Measurements from ENCODE around the gene P2RY2. TPM values are rescaled to one million over a fixed set of nuclear protein-coding genes. Genes with fewer than 3 reads are reported as not detected.

P2RY2 gene
- total RNA-seq, 1 experiment from 2014 or later, result 2.9 TPM

GRCh38 chr11:73283276-73284000 lies 65.4 kb downstream of the P2RY2 start:
- Histone ChIP-seq H4K20me1 (ENCODE audit: insufficient read depth) (no peaks in the 10 kb centered on the region), H3K9me2 (ENCODE audit: insufficient read depth) (no peaks in the 10 kb centered on the region), H3K27me3 (ENCODE audit: insufficient read depth, low read length) (0 out of 2 replicates have a peak, but pooled peaks cover 2% of the 10 kb centered on the region), H2AFZ (ENCODE audit: low read depth, low read length, poor library complexity, severe bottlenecking) (no peak overlapping the region), H3K4me1 (ENCODE audit: control insufficient read depth in 1 of 2, insufficient read depth in 2 of 2, low read length in 2 of 2) (no peaks in the 10 kb centered on the region; a peak in 1 of 4 replicates), H3K9me3 (ENCODE audit: control insufficient read depth in 1 of 2, insufficient read depth in 1 of 2, low read depth in 1 of 2, low read length in 2 of 2) (no peaks in the 10 kb centered on the region), H3K27ac (ENCODE audit: low read depth, low read length) (no peak overlapping the region), H3K79me2 (ENCODE audit: insufficient read depth, low read length) (no peaks in the 10 kb centered on the region), H3K9ac (ENCODE audit: low read length) (no peak overlapping the region), H3K4me3 (replicated peaks in 1 of 2; ENCODE audit: low read depth in 1 of 2, low read length in 2 of 2) (no peak overlapping the region), H3K4me2 (ENCODE audit: low read length) (no peak overlapping the region), H3K36me3 (ENCODE audit: control insufficient read depth in 1 of 2, insufficient read depth in 2 of 2, low read length in 2 of 2) (no peaks in the 10 kb centered on the region)
- DNase-seq (ENCODE audit: low read depth, low spot score), result no peak
- BruUV-seq (replicated peaks), result no TSS peak
- RAD21 ChIA-PET (ENCODE audit: low non-redundant PET in 1 of 2, low total read pairs in 2 of 2, uncharacterized antibody in 2 of 2, unreplicated experiment in 2 of 2), result no interaction called here
- CTCF ChIA-PET, result no interaction called here
- no peak for TF ChIP-seq SRF (IDR thresholded peaks at IDR 0.05; ENCODE audit: low read depth)
- no peak for TF ChIP-seq ATF3 (IDR thresholded peaks at IDR 0.05)
- TF ChIP-seq CEBPB (IDR thresholded peaks at IDR 0.05; ENCODE audit: low read depth), result no peak
- TF ChIP-seq EZH2 (IDR thresholded peaks at IDR 0.05), result no peak
- no peak for TF ChIP-seq YY1 (IDR thresholded peaks at IDR 0.05; ENCODE audit: extremely low read depth, insufficient replicate concordance, low read depth, low read length)
- TF ChIP-seq POLR2AphosphoS5 (IDR thresholded peaks at IDR 0.05; ENCODE audit: low read depth, low read length), result no peak
- no peak for TF ChIP-seq JUND (IDR thresholded peaks at IDR 0.05)
- no peak for TF ChIP-seq CBX3 (IDR thresholded peaks at IDR 0.05; ENCODE audit: low read depth)
- no peak for TF ChIP-seq ZNF274 (IDR thresholded peaks at IDR 0.05; ENCODE audit: low read depth, low read length)
- TF ChIP-seq FOSL1 (IDR thresholded peaks at IDR 0.05; ENCODE audit: low read depth), result no peak
- TF ChIP-seq SIN3A (IDR thresholded peaks at IDR 0.05; ENCODE audit: low read depth), result no peak
- TF ChIP-seq ZFX (IDR thresholded peaks at IDR 0.05), result no peak
- TF ChIP-seq CTCF (IDR thresholded peaks at IDR 0.05 in 2 of 3, conservative IDR thresholded peaks at IDR 0.05 in 1 of 3; ENCODE audit: borderline replicate concordance in 1 of 3, insufficient read depth in 1 of 3, low read depth in 2 of 3, low read length in 2 of 3), result no peak
- TF ChIP-seq EGR1 (IDR thresholded peaks at IDR 0.05; ENCODE audit: low read depth), result no peak
- no peak for TF ChIP-seq ZBTB33 (IDR thresholded peaks at IDR 0.05; ENCODE audit: extremely low read depth, insufficient replicate concordance, low read length)
- no peak for TF ChIP-seq TCF7L2 (IDR thresholded peaks at IDR 0.05; ENCODE audit: borderline replicate concordance, extremely low read depth, insufficient read depth, insufficient read length)
- no peak for ATAC-seq
- POLR2A ChIA-PET, result no interaction called here
- intact Hi-C loops (cut with micrococcal nuclease), result no loop called here

Data from HCT116 (cell line).